Fibroblast of lung (primary cell): ENCODE data around the gene AK8. TPM values are rescaled to one million over a fixed set of nuclear protein-coding genes. Genes with fewer than 3 reads are reported as not detected.

ENCODE experiments used
- DNase-seq, 2 donors: peaks; one replicate each; pipeline versions ENCODE4 v3.0.0 to v3.0.0-alpha.2; 2010; ENCODE audit warnings: low read depth in 2 of 2
- H2AFZ ChIP-seq: 2 replicates; pipeline ENCODE4 v1.5.1; 2012; ENCODE audit warnings: low read length, control low read depth, inconsistent platforms
- H3K27ac ChIP-seq: 2 replicates; pipeline ENCODE4 v1.5.1; 2011; ENCODE audit warnings: low read length, control low read depth; ENCODE audit not compliant: insufficient read depth
- H3K27me3 ChIP-seq: 2 replicates; pipeline ENCODE4 v1.5.1; 2011; ENCODE audit warnings: mild to moderate bottlenecking, low read length; ENCODE audit not compliant: control insufficient read depth, insufficient read depth
- H3K36me3 ChIP-seq: 2 replicates; pipeline ENCODE4 v1.5.1; 2011; ENCODE audit warnings: low read length; ENCODE audit not compliant: control insufficient read depth, insufficient read depth
- H3K4me1 ChIP-seq: 2 replicates; pipeline ENCODE4 v1.5.1; 2011; ENCODE audit warnings: low read length; ENCODE audit not compliant: control insufficient read depth, insufficient read depth; ENCODE audit errors: extremely low read depth
- H3K4me2 ChIP-seq: 2 replicates; pipeline ENCODE4 v1.5.1; 2011; ENCODE audit warnings: low read length, control low read depth; ENCODE audit not compliant: insufficient read depth; ENCODE audit errors: extremely low read depth
- H3K4me3 ChIP-seq, 4 experiments: fragments of 200-600 bp in 1 of 4; sonication (generic) in 1 of 4; replicated peaks in 1 of 4; 2 replicates each; pipeline ENCODE4 v1.5.1; 2011 to 2016; ENCODE audit warnings: low read length in 4 of 4, low read depth in 3 of 4, mild to moderate bottlenecking in 3 of 4, control low read depth in 2 of 4, inconsistent platforms in 1 of 4, mixed read lengths in 1 of 4; ENCODE audit not compliant: insufficient read depth in 1 of 4; ENCODE audit errors: control extremely low read depth in 1 of 4
- H3K79me2 ChIP-seq: 2 replicates; pipeline ENCODE4 v1.5.1; 2012; ENCODE audit warnings: mild to moderate bottlenecking, low read length, inconsistent platforms; ENCODE audit not compliant: control insufficient read depth, insufficient read depth
- H3K9ac ChIP-seq: 2 replicates; pipeline ENCODE4 v1.5.1; 2011; ENCODE audit warnings: mild to moderate bottlenecking, low read length, control low read depth; ENCODE audit not compliant: insufficient read depth
- H3K9me3 ChIP-seq: 2 replicates; pipeline ENCODE4 v1.5.1; 2012; ENCODE audit warnings: low read depth, low read length; ENCODE audit not compliant: control insufficient read depth, insufficient read depth
- H4K20me1 ChIP-seq: 2 replicates; pipeline ENCODE4 v1.5.1; 2011; ENCODE audit warnings: low read length; ENCODE audit not compliant: control insufficient read depth, insufficient read depth; ENCODE audit errors: extremely low read depth
- CTCF ChIP-seq, 2 donors: IDR thresholded peaks in 1 of 2; conservative IDR thresholded peaks in 1 of 2; 1 replicate in 1 of 2; 2 replicates in 1 of 2; pipeline ENCODE4 v1.5.1; 2011 to 2012; ENCODE audit warnings: low read length in 2 of 2, control low read depth in 1 of 2, inconsistent platforms in 1 of 2, low read depth in 1 of 2, mild to moderate bottlenecking in 1 of 2
- EZH2 ChIP-seq: IDR thresholded peaks from 2 replicates; pipeline ENCODE4 v1.5.1; 2012; ENCODE audit warnings: low read length, control low read depth, mild to moderate bottlenecking; ENCODE audit errors: missing control alignments
- polyA plus RNA-seq, 2 donors: library from polyadenylated mRNA; depleted of rRNA in 1 of 2; stranded (reverse) in 1 of 2; unstranded in 1 of 2; fragments of >200 nt; gene quantifications; 2 replicates each; pipeline ENCODE4 v1.2.1, GENCODE V29; 2011 to 2012; ENCODE audit warnings: missing spikeins in 1 of 2
- total RNA-seq: library from RNA; depleted of rRNA; stranded (reverse); fragments of >200 nt; gene quantifications from 2 replicates; pipeline ENCODE4 v1.2.1, GENCODE V29; 2014

Gene AK8
- total and polyA plus RNA-seq, 2 donors (not counting 1 experiment from before 2014, with no cell fraction given) = 0.17 to 0.50 TPM

DNA sequence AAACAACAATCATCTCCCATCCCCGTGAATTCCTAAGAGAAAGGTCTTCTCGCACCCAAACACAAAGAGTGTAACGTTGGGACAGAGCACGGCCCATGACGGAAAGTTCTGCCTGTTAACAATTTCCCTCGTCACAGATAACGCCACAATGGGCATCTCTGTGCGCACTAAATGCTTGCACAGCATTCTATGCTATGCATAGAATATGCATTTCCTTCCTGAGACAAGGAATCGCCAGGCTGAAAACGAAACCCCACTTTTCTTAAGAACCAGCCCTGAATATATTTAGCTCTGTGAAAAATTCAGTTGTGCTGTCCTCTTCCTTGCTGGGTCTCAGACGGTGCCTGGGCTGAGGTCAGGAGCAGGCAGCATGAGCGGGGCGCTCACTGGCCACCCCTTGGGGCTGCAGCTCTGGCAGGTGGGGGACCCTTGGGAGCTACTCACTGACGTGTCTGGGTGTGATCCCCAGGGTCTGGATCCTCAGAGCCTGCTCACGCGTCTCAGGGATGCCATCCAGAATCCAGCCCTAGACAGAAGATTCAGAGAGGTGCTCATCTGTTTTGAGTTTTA is 49.8 kb downstream of the AK8 start:
- H3K79me2 ChIP-seq = no peaks in the 10 kb centered on the region
- no peaks in the 10 kb centered on the region for H3K9me3 ChIP-seq
- H3K36me3 ChIP-seq = no peaks in the 10 kb centered on the region
- TF ChIP-seq CTCF (conservative IDR thresholded peaks at IDR 0.05 in 1 of 2, IDR thresholded peaks at IDR 0.05 in 1 of 2; ENCODE audit: low read depth in 1 of 2, low read length in 2 of 2) = no peak
- TF ChIP-seq EZH2 = no peak
- DNase-seq = no peak
- H2AFZ ChIP-seq = no peak overlapping the region
- H3K4me2 ChIP-seq = no peak overlapping the region
- H3K4me1 ChIP-seq = no peaks in the 10 kb centered on the region
- H3K27me3 ChIP-seq = peaks cover 5% of the 10 kb centered on the region
- H3K9ac ChIP-seq = no peak overlapping the region
- H3K27ac ChIP-seq = no peak overlapping the region
- H4K20me1 ChIP-seq = no peaks in the 10 kb centered on the region
- H3K4me3 ChIP-seq = no peak overlapping the region

- H4K20me1 ChIP-seq = no peaks in the 10 kb centered on the region
- TF ChIP-seq CTCF (conservative IDR thresholded peaks at IDR 0.05 in 1 of 2, IDR thresholded peaks at IDR 0.05 in 1 of 2; ENCODE audit: low read depth in 1 of 2, low read length in 2 of 2) = no peak
- no peak for TF ChIP-seq EZH2
- H2AFZ ChIP-seq = no peak overlapping the region
- H3K79me2 ChIP-seq = no peaks in the 10 kb centered on the region
- H3K9ac ChIP-seq = no peak overlapping the region
- no peak for DNase-seq
- H3K27ac ChIP-seq = no peak overlapping the region
- H3K36me3 ChIP-seq = no peaks in the 10 kb centered on the region
- H3K9me3 ChIP-seq = no peaks in the 10 kb centered on the region
- peaks cover 5% of the 10 kb centered on the region for H3K27me3 ChIP-seq
- no peaks in the 10 kb centered on the region for H3K4me1 ChIP-seq
- no peak overlapping the region for H3K4me3 ChIP-seq
- no peak overlapping the region for H3K4me2 ChIP-seq
Observed at GRCh38 chr9:132827366-132827765, 50.7 kb downstream of the AK8 start.

DNA sequence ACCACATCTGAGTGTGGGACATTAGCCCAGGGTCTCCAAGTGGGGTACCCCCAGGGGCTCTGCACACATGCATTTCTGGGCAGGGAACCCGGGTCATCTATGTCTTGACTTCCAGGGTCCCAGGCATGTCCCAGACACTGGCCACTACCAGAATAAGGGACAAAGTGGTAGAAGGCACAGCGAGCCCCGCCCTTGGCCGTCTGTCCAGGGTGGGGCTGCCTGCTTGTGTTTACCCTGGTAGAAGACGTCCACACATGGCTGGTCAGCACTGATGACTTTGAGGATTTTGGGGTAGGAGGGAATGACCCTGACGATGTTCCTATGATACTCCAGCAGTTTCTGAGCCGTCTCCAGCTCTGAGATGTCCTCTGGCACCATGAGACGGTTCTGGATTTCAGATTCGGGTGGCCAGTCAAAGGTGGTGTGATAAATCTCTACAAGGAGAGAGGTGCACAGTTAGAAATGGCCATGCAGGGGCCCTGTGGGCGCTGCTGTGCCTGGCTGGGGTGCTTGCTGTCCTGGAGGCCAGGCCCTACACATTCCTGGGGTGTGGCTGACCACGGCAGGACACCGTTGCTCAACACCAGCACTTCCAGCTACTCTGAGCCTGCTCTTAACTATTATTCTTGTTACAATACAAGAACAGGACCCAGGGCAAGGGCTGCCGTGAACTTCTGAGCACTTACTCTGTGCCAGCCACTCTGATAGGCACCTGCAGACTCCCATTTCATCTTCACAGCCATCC is 51.3 kb downstream of the AK8 start:
- H3K9me3 ChIP-seq = no peaks in the 10 kb centered on the region
- DNase-seq = no peak

More for the DNA sequence above, 51.3 kb downstream of the AK8 start:
- no peak overlapping the region for H3K4me3 ChIP-seq
- H3K4me1 ChIP-seq = no peaks in the 10 kb centered on the region
- no peaks in the 10 kb centered on the region for H4K20me1 ChIP-seq
- H3K27me3 ChIP-seq = peaks cover 5% of the 10 kb centered on the region
- no peak overlapping the region for H3K9ac ChIP-seq
- H3K27ac ChIP-seq = no peak overlapping the region
- H3K4me2 ChIP-seq = no peak overlapping the region
- no peaks in the 10 kb centered on the region for H3K36me3 ChIP-seq
- no peak for TF ChIP-seq EZH2
- TF ChIP-seq CTCF (conservative IDR thresholded peaks at IDR 0.05 in 1 of 2, IDR thresholded peaks at IDR 0.05 in 1 of 2; ENCODE audit: low read depth in 1 of 2, low read length in 2 of 2) = no peak
- no peaks in the 10 kb centered on the region for H3K79me2 ChIP-seq
- H2AFZ ChIP-seq = no peak overlapping the region
